GM08714 (cell line): ENCODE results near the gene GLOD4.
"Not testable (repeated sequence)": the region's sequence is repeated elsewhere in the genome, so short reads cannot be mapped to it uniquely, and the experiment has no call there.

Experiments
- H3K4me3 ChIP-seq: fragments of 200-500 bp; sonication (Bioruptor generic); 2 replicates; pipeline ENCODE4 v1.5.1; 2014; ENCODE audit warnings: mild to moderate bottlenecking, low read length, inconsistent platforms
- ZNF274 ChIP-seq: IDR thresholded peaks from 2 replicates; pipeline ENCODE4 v1.6.1; 2012; ENCODE audit warnings: mild to moderate bottlenecking, low read depth, low read length

The GLOD4 gene

DNA sequence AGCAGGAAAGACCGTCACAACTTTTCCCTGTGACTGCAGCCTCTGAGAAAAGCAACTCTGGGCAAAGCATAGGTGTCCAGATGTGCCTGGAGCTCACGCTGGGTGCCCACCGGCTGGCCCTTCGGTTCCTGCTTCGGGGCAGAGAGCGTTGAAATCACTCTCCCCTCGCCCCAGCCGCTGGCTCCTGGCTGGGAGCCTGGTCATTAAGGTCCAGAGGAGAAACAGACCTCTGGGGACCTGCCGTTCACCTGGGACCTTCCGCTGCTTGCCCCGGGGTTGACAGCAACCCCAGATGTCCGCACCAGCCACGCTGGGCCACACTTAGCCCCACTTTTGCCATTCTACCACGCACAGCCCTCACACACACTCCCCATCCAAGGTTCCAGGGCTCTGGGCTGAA is 13.2 kb upstream of the GLOD4 start:
- H3K4me3 ChIP-seq: no peak overlapping the region
- TF ChIP-seq ZNF274: no peak

DNA sequence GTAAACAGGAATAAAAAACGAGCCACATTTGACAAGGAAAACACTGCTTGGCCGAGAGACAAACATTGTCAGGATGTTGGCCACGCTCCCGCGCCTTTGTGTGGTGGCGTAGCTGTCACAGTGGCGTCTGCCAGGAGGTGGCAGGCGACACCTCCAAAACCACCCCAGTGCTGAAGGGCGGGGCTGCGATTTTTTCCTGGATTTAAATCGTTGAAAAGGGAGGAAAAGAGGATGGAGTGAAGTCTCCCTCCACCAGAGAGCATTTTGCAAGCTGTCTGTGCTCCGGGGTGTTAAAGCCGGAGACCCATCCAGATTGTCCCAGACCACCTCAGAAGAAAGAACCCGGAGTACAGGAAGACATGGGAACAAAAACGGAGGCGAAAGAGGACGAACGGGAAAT is 12.8 kb upstream of the GLOD4 start:
- H3K4me3 ChIP-seq: no peak overlapping the region
- TF ChIP-seq ZNF274: no peak

DNA sequence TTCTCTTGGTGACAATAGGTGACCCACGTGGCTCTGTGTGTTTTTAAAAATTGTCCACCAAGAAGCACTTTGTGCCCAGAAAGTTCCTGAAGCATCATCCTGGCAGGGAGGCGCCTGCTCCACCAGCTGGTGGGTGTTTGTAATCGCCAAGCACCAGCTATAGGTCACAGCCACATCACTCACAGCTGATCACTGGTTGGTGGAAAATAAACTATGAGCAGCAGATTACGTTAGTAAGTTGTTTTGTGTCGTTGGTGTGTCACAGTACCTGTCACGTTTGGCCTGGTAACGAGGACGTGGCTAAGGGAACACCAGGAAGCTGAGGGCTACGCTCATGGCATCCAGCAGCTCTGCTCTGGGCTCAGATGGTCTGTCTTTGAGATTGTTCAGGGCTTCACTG is 10.2 kb upstream of the GLOD4 start:
- H3K4me3 ChIP-seq: no peak overlapping the region
- no peak for TF ChIP-seq ZNF274

DNA sequence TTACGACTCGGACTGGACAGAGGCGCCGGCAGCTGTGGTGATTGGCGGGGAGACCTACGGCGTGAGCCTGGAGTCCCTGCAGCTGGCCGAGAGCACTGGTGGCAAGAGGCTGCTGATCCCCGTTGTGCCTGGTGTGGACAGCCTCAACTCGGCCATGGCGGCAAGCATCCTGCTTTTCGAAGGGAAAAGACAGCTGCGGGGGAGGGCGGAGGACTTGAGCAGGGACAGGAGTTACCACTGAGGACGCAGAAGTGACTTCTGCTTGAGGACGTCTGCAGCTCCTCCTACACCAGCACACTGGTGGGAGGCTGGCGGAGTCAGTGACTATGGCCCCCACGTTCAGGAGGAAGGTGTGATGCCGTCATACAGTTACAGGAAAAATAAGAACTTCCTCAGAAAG is 9.7 kb upstream of the GLOD4 start:
- H3K4me3 ChIP-seq: no peak overlapping the region
- no peak for TF ChIP-seq ZNF274

DNA sequence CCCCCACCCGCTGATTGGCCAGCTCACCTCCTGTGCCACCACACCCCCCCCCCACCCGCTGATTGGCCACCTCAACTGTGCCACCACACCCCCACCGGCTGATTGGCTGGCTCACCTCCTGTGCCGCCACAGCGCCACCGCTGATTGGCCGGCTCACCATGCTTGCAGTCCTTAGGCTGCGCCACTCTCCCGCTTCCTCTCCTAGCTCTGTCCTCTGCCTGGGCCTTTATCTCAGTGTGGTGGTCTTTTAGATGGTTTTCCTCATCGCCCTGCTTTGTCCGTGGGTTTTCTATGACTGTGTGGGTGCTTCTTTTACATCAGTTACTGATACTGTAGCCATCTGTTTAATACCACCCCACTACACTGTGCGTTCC is 8.8 kb upstream of the GLOD4 start:
- not testable (repeated sequence) for H3K4me3 ChIP-seq

DNA sequence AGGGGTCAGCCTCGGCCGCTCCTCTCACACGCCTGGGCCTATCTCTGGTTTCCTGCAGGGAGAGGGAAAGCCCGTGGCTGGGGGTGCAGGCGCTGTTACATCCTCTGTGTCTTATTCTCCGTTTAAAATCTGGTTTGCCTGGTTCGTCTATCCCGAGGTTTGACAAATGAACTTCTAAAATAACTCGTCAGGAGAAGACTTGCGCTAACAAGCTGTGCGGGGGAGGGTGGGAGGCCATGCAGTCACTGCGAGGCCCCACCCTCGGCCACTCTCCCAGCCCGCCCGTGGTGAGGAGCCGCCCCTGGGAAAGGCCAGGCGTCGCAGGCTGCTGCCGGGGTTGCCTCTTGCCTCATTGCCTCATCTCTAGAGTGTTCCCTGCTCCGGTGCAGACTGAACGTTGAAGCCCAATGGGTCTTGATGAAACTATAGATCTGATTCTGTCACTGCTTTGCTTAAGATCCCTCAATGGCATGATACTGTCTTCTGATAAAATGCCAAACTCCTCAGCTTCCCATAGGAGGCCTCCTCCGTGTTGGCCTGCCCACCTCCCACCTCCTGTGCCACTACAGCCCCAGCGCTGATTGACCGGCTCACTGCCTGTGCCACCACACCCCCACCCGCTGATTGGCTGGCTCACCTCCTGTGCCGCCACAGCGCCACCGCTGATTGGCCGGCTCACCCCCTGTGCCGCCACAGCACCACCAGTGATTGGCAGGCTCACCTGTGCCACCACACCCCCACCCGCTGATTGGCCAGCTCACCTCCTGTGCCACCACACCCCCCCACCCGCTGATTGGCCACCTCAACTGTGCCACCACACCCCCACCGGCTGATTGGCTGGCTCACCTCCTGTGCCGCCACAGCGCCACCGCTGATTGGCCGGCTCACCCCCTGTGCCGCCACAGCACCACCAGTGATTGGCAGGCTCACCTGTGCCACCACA is 8.1 kb upstream of the GLOD4 start:
- not testable (repeated sequence) for H3K4me3 ChIP-seq

DNA sequence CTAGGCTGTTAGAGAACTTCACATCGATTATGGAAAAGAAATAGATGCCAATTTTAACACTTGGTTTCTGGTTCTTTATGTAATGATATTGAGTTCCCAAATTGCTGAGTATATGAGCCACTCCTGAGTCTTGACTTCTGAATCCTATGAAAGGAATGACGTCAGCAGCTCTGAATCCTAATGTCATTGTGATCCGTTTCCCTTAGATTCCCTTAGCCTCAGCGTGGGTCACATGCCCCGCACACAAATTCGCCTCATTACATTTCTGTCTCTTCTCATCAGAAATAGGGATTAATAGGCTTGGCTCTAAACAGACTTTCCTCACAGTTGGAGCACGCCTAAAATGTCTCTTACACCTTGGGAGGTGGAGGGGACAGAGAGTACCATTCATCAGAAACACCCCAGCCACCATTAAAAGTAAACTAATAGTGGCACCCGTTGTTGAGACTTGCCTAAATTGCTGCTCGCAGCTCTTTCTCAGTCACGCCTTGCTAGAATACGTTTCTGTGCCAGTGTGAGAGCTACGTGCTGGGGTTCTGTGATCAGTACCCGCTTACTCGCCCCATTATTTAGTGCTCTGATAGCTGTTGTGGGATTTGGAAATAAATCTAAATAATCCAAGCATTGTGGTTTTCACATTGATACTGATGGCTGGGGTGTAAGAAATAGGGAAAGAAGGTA is 7.2 kb upstream of the GLOD4 start:
- no peak overlapping the region for H3K4me3 ChIP-seq
- no peak for TF ChIP-seq ZNF274

DNA sequence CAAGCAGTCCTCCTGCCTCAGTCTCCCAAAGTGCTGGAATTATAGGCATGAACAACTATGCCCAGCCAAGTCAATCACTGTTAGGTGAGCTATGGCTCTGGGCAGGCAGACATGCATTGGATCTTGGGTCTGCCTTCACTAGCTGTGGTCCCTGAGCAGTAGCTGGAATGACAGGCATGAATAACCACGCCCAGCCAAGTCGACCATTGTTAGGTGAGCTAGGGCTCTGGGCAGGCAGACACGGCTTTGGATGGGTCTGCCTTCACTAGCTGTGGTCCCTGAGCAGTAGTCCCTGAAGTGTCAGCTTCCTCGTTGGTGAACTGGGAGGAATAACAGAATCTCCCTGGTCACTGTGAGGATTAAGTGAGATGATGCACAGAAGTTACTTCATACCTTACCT is 6.5 kb upstream of the GLOD4 start:
- no peak for TF ChIP-seq ZNF274

DNA sequence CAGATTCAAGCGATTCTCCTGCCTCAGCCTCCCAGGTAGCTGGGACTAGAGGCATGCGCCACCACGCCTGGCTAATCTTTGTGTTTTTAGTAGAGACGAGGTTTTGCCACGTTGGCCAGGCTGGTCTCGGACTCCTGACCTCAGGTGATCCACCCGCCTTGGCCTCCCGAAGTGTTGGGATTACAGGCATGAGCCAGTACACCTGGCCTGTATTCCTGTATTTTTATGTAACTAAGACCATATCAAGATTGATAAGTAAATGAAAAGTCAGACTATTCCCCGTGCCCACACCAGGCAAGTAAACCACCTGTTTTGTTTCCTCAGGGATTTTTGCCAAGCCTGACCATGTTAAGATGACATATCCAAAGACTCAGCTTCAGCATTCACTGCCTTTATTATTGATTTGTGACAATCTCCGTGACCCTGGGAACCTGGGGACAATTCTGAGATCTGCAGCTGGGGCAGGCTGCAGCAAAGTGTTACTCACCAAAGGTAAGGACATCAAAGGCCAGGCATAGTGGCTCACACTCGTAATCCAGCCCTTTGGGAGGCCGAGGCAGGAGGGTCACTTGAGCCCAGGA is 5.7 kb upstream of the GLOD4 start:
- no peak for TF ChIP-seq ZNF274
- no peak overlapping the region for H3K4me3 ChIP-seq

More for the DNA sequence above, 6.5 kb upstream of the GLOD4 start:
- H3K4me3 ChIP-seq: no peak overlapping the region

DNA sequence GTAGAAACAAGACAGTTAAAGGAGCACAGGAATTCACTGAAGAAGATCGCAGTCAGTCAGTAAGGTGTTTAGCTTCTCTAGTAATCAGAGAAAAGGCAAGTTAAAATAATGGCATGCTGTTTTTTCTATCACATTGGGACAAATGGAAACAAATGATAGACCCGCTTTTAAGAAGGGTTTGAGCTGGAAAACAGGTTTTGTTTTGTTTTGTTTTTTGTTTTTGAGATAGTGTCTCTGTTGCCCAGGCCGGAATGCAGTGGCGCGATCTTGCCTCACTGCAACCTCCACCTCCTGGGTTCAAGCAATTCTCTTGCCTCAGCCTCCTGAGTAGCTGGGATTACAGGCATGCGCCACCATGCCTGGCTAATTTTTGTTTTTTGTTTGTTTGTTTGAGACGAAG is 3.8 kb upstream of the GLOD4 start:
- H3K4me3 ChIP-seq: not testable (repeated sequence)

DNA sequence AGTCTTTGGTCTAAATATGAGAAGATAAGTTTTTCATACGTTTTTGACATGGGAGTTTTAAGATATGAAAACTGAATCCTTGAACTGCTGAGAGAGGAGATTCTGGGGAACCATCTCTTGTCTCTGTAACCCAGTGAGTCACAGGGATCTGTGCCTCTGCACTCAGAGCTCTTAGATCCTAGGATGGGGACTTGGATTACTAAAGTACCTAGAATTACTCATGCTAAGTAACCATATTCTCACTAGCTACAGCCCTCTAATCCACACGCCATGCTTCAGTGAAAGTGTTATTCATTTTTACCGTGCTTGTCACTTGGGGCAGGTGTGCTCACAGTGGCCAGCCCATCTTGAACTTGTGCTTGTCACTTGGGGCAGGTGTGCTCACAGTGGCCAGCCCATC is 2.1 kb upstream of the GLOD4 start:
- no peak overlapping the region for H3K4me3 ChIP-seq
- no peak for TF ChIP-seq ZNF274

DNA sequence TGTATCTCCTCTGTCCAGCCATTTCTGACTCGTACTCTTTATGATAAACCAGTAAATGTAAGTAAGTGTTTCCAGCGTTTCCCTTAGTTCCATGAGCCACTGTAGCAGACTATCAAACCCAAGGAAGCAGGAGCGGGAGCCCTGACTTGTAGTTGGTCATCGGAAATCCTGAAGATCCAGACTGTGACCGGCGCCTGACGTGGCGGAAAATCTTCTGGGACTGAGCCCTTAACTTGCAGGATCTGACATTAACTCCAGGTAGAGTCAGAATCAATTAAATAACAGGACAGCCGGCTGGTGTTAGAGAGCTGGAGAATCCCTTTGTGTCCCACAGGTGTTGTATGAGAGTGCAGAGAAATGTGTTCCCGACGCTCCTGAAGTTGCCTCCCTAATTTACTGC is 4.0 kb downstream of the GLOD4 start:
- TF ChIP-seq ZNF274: no peak
- H3K4me3 ChIP-seq: no peak overlapping the region

DNA sequence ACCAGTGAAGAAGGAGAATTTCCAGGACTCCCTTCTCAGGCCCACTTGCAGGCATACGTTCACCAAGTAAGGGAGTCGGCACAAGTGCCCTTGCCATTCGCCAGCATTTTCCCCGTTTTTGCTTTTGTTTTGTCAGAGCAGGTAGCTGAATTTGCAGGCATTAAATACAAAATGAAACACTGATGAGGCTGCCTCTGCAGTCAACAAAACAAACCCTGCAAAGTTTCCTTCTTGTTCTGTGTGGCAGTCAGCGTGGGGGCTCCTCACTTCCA is 7.8 kb downstream of the GLOD4 start:
- no peak overlapping the region for H3K4me3 ChIP-seq
- no peak for TF ChIP-seq ZNF274

DNA sequence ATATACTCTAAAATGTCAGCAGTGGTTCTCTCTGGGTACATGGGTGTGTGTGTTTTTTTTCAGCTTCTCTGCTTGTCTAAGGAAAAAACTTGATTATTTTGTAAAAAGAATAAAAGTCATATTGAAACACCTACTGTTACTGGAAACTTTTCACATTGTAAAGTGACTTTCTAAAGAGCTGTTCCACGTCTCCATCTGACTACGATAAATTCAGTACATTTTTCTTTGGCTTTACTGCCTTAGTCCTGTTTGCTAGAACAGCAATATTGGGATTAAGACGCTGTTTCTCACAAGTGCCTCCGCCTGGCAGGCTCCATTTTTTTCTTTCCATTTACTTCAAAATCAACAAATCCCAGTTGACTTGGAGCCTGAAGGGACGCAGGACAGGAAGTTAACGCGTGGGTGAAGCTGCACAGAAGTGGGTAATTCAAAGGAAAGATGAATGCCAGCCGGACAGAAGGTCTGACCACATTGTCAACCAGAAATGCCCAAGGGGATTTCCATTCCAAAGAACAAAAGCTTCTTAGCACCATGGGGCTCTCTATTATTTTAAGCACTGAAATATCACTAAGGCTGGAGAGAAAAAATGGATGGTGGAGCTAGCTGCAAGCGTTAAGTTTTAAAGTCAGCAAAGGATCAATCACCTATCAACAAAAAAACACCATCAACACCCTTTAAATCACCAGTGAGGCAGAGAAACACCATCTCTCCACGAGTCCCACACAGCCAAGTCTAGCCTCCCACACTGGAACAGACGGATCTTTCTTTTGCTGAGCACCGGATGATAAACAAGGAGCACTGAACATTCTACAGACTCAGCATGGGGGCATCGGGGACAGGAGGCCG is 8.4 kb downstream of the GLOD4 start:
- no peak for TF ChIP-seq ZNF274
- no peak overlapping the region for H3K4me3 ChIP-seq

DNA sequence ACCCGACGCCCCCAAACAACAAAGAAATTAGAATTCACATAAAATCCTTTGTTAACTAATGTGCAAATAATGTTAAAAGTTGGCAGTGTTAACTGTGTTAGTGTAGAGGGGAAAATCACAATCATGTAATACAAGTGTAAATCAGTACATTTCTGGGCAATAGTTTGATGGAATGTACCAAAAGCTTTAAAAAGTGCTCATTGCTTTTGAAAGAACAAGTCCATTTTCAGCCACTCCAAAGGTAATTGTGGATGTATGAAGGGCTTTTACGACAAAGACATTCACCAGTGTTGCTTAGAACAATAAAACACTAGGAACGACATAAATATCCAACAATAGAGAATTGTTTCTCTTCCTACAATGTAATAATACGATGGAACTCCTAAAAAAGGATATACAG is 9.1 kb downstream of the GLOD4 start:
- no peak for TF ChIP-seq ZNF274
- no peak overlapping the region for H3K4me3 ChIP-seq
